ENCODE results near the gene RALGAPA2.

The RALGAPA2 gene

GRCh38 chr20:20710443-20711315 lies 1.8 kb downstream of the RALGAPA2 start:
- H3K27me3 ChIP-seq (ENCODE audit: insufficient read depth, poor library complexity, severe bottlenecking), result no peaks in the 10 kb centered on the region
- peak; percentile 66 to 93 for DNase-seq (ENCODE audit: low read depth in 1 of 2, low spot score in 1 of 2)
- H3K4me3 ChIP-seq (replicated peaks; ENCODE audit: insufficient read depth, low read length), result peak overlapping the region; percentile 98
- peak overlapping the region; percentile 83 for H3K27ac ChIP-seq (replicated peaks)
- no peak for TF ChIP-seq SPI1 (IDR thresholded peaks at IDR 0.05; ENCODE audit: borderline replicate concordance, low read depth)
- TF ChIP-seq POLR2AphosphoS5 (IDR thresholded peaks at IDR 0.05; ENCODE audit: low read depth), result peak; percentile 66
- TF ChIP-seq REST (IDR thresholded peaks at IDR 0.05; ENCODE audit: insufficient replicate concordance, low read depth), result no peak

- TF ChIP-seq CTCF (IDR thresholded peaks at IDR 0.05; ENCODE audit: insufficient read depth, low read length) (no peak), GABPA (IDR thresholded peaks at IDR 0.05; ENCODE audit: low read depth) (no peak), REST (IDR thresholded peaks at IDR 0.05; ENCODE audit: insufficient replicate concordance, low read depth) (no peak), POLR2AphosphoS5 (IDR thresholded peaks at IDR 0.05; ENCODE audit: low read depth) (no peak), SPI1 (IDR thresholded peaks at IDR 0.05; ENCODE audit: borderline replicate concordance, low read depth) (no peak)
- no peaks in the 10 kb centered on the region for H3K27me3 ChIP-seq (ENCODE audit: insufficient read depth, poor library complexity, severe bottlenecking)
- DNase-seq (ENCODE audit: low read depth in 1 of 2, low spot score in 1 of 2), result no peak
- H3K4me3 ChIP-seq (replicated peaks; ENCODE audit: insufficient read depth, low read length), result peak overlapping the region; percentile 98
- peak overlapping the region; percentile 83 for H3K27ac ChIP-seq (replicated peaks)
Observed at GRCh38 chr20:20709887-20710286, 2.6 kb downstream of the RALGAPA2 start.

- Histone ChIP-seq H3K27ac (replicated peaks) (no peak overlapping the region), H3K27me3 (ENCODE audit: insufficient read depth, poor library complexity, severe bottlenecking) (no peaks in the 10 kb centered on the region), H3K4me3 (replicated peaks; ENCODE audit: insufficient read depth, low read length) (no peak overlapping the region)
- TF ChIP-seq SPI1 (IDR thresholded peaks at IDR 0.05; ENCODE audit: borderline replicate concordance, low read depth), result no peak
- no peak for TF ChIP-seq GABPA (IDR thresholded peaks at IDR 0.05; ENCODE audit: low read depth)
- TF ChIP-seq POLR2AphosphoS5 (IDR thresholded peaks at IDR 0.05; ENCODE audit: low read depth), result no peak
- no peak for TF ChIP-seq CTCF (IDR thresholded peaks at IDR 0.05; ENCODE audit: insufficient read depth, low read length)
- TF ChIP-seq REST (IDR thresholded peaks at IDR 0.05; ENCODE audit: insufficient replicate concordance, low read depth), result no peak
- DNase-seq (ENCODE audit: low read depth in 1 of 2, low spot score in 1 of 2), result no peak
Observed at GRCh38 chr20:20706285-20706684, 6.2 kb downstream of the RALGAPA2 start.

Measured in HL-60 (cell line).